ENCODE data around the gene PRKN.

The PRKN gene

GRCh38 chr6:162379757-162380409 is 347.7 kb downstream of the PRKN start:
- no peaks in the 10 kb centered on the region for H4K20me1 ChIP-seq
- H3K27ac ChIP-seq = no peak overlapping the region
- no peak overlapping the region for H3K4me3 ChIP-seq
- no peaks in the 10 kb centered on the region for H3K36me3 ChIP-seq
- no peaks in the 10 kb centered on the region for H3K9me3 ChIP-seq (replicated peaks in 1 of 11)
- no peaks in the 10 kb centered on the region for H3K4me1 ChIP-seq
- TF ChIP-seq Cebpa-rat (IDR thresholded peaks at IDR 0.05) = no peak
- no peak overlapping the region for H3K9ac ChIP-seq
- H3K27me3 ChIP-seq = no peaks in the 10 kb centered on the region
- H3K4me2 ChIP-seq = no peak overlapping the region

- Histone ChIP-seq H3K4me1 (no peaks in the 10 kb centered on the region), H3K27me3 (no peaks in the 10 kb centered on the region), H4K20me1 (no peaks in the 10 kb centered on the region), H3K4me2 (no peak overlapping the region), H3K27ac (no peak overlapping the region), H3K9me3 (replicated peaks in 1 of 11) (no peaks in the 10 kb centered on the region), H3K9ac (no peak overlapping the region), H3K36me3 (no peaks in the 10 kb centered on the region), H3K4me3 (no peak overlapping the region)
- no peak for TF ChIP-seq Cebpa-rat (IDR thresholded peaks at IDR 0.05)
Observed at GRCh38 chr6:162377735-162378134, 349.8 kb downstream of the PRKN start.

GRCh38 chr6:162373868-162374267 is 353.7 kb downstream of the PRKN start:
- H3K4me2 ChIP-seq = no peak overlapping the region
- H3K9ac ChIP-seq = no peak overlapping the region
- no peaks in the 10 kb centered on the region for H3K4me1 ChIP-seq
- H3K36me3 ChIP-seq = no peaks in the 10 kb centered on the region
- H3K27ac ChIP-seq = no peak overlapping the region
- no peaks in the 10 kb centered on the region for H4K20me1 ChIP-seq
- H3K4me3 ChIP-seq = no peak overlapping the region
- no peaks in the 10 kb centered on the region for H3K9me3 ChIP-seq (replicated peaks in 1 of 11)
- TF ChIP-seq Cebpa-rat (IDR thresholded peaks at IDR 0.05) = no peak
- no peaks in the 10 kb centered on the region for H3K27me3 ChIP-seq

- H3K4me3 ChIP-seq = no peak overlapping the region
- no peaks in the 10 kb centered on the region for H3K4me1 ChIP-seq
- H3K27me3 ChIP-seq = no peaks in the 10 kb centered on the region
- H4K20me1 ChIP-seq = no peaks in the 10 kb centered on the region
- H3K9ac ChIP-seq = no peak overlapping the region
- H3K36me3 ChIP-seq = no peaks in the 10 kb centered on the region
- no peaks in the 10 kb centered on the region for H3K9me3 ChIP-seq (replicated peaks in 1 of 11)
- H3K27ac ChIP-seq = no peak overlapping the region
- no peak for TF ChIP-seq Cebpa-rat (IDR thresholded peaks at IDR 0.05)
- H3K4me2 ChIP-seq = no peak overlapping the region
Observed at GRCh38 chr6:162373192-162373591, 354.4 kb downstream of the PRKN start.

- H3K27ac ChIP-seq = no peak overlapping the region
Observed at GRCh38 chr6:162372106-162372505, 355.5 kb downstream of the PRKN start.

GRCh38 chr6:162371121-162371520 is 356.4 kb downstream of the PRKN start:
- no peak for TF ChIP-seq Cebpa-rat (IDR thresholded peaks at IDR 0.05)
- no peak overlapping the region for H3K27ac ChIP-seq
- no peaks in the 10 kb centered on the region for H3K36me3 ChIP-seq
- no peaks in the 10 kb centered on the region for H4K20me1 ChIP-seq
- no peaks in the 10 kb centered on the region for H3K27me3 ChIP-seq
- H3K4me2 ChIP-seq = no peak overlapping the region
- no peak overlapping the region for H3K4me3 ChIP-seq
- 0 out of 22 replicates have a peak, but pooled peaks cover 0 to 8% (median 0%) of the 10 kb centered on the region in 11 experiments for H3K9me3 ChIP-seq (replicated peaks in 1 of 11)
- H3K4me1 ChIP-seq = no peaks in the 10 kb centered on the region
- no peak overlapping the region for H3K9ac ChIP-seq

More at GRCh38 chr6:162372106-162372505, 355.5 kb downstream of the PRKN start:
- no peaks in the 10 kb centered on the region for H3K4me1 ChIP-seq
- no peaks in the 10 kb centered on the region for H4K20me1 ChIP-seq
- H3K36me3 ChIP-seq = no peaks in the 10 kb centered on the region
- H3K4me2 ChIP-seq = no peak overlapping the region
- 0 out of 22 replicates have a peak, but pooled peaks cover 0 to under 1% (median 0%) of the 10 kb centered on the region in 11 experiments for H3K9me3 ChIP-seq (replicated peaks in 1 of 11)
- H3K27me3 ChIP-seq = no peaks in the 10 kb centered on the region
- no peak for TF ChIP-seq Cebpa-rat (IDR thresholded peaks at IDR 0.05)
- H3K9ac ChIP-seq = no peak overlapping the region
- no peak overlapping the region for H3K4me3 ChIP-seq

GRCh38 chr6:162369091-162369490 is 358.5 kb downstream of the PRKN start:
- H3K36me3 ChIP-seq = no peaks in the 10 kb centered on the region
- no peak overlapping the region for H3K9ac ChIP-seq
- H3K27ac ChIP-seq = no peak overlapping the region
- no peak for TF ChIP-seq Cebpa-rat (IDR thresholded peaks at IDR 0.05)
- H3K9me3 ChIP-seq (replicated peaks in 1 of 11) = 0 out of 22 replicates have a peak, but pooled peaks cover 0 to 8% (median 0%) of the 10 kb centered on the region in 11 experiments
- H3K4me3 ChIP-seq = no peak overlapping the region
- no peaks in the 10 kb centered on the region for H3K27me3 ChIP-seq
- no peak overlapping the region for H3K4me2 ChIP-seq
- no peaks in the 10 kb centered on the region for H4K20me1 ChIP-seq
- no peaks in the 10 kb centered on the region for H3K4me1 ChIP-seq

- H3K36me3 ChIP-seq = no peaks in the 10 kb centered on the region
- H3K4me3 ChIP-seq = no peak overlapping the region
- no peaks in the 10 kb centered on the region for H4K20me1 ChIP-seq
- H3K9me3 ChIP-seq (replicated peaks in 1 of 11) = 0 out of 22 replicates have a peak, but pooled peaks cover 0 to 8% (median 0%) of the 10 kb centered on the region in 11 experiments
- no peak overlapping the region for H3K9ac ChIP-seq
- no peak for TF ChIP-seq Cebpa-rat (IDR thresholded peaks at IDR 0.05)
- H3K27me3 ChIP-seq = no peaks in the 10 kb centered on the region
- no peaks in the 10 kb centered on the region for H3K4me1 ChIP-seq
- H3K4me2 ChIP-seq = no peak overlapping the region
- no peak overlapping the region for H3K27ac ChIP-seq
Observed at GRCh38 chr6:162364488-162364887, 363.1 kb downstream of the PRKN start.

- no peaks in the 10 kb centered on the region for H4K20me1 ChIP-seq
- H3K4me1 ChIP-seq = no peaks in the 10 kb centered on the region
- no peak overlapping the region for H3K4me2 ChIP-seq
- no peak overlapping the region for H3K9ac ChIP-seq
- H3K36me3 ChIP-seq = no peaks in the 10 kb centered on the region
- no peak for TF ChIP-seq Cebpa-rat (IDR thresholded peaks at IDR 0.05)
- H3K27ac ChIP-seq = no peak overlapping the region
- H3K4me3 ChIP-seq = no peak overlapping the region
- 0 out of 22 replicates have a peak, but pooled peaks cover 0 to 8% (median 0%) of the 10 kb centered on the region in 11 experiments for H3K9me3 ChIP-seq (replicated peaks in 1 of 11)
- H3K27me3 ChIP-seq = no peaks in the 10 kb centered on the region
Observed at GRCh38 chr6:162363757-162364156, 363.8 kb downstream of the PRKN start.

- no peaks in the 10 kb centered on the region for H3K9me3 ChIP-seq (replicated peaks in 1 of 11)
Observed at GRCh38 chr6:162360901-162361567, 366.5 kb downstream of the PRKN start.

More at GRCh38 chr6:162360901-162361567, 366.5 kb downstream of the PRKN start:
- Histone ChIP-seq H3K4me2 (no peak overlapping the region), H4K20me1 (no peaks in the 10 kb centered on the region), H3K27me3 (no peaks in the 10 kb centered on the region), H3K36me3 (no peaks in the 10 kb centered on the region), H3K4me1 (no peaks in the 10 kb centered on the region), H3K4me3 (no peak overlapping the region), H3K27ac (no peak overlapping the region), H3K9ac (no peak overlapping the region)
- no peak for TF ChIP-seq Cebpa-rat (IDR thresholded peaks at IDR 0.05)
